NCI-H526 (cell line): ENCODE data around the gene VIPR1.

ENCODE experiments used
- DNase-seq, 2 experiments: peaks; one replicate each; lab custom pipeline; 2025; lab: John Stamatoyannopoulos, UW

VIPR1 gene

DNA sequence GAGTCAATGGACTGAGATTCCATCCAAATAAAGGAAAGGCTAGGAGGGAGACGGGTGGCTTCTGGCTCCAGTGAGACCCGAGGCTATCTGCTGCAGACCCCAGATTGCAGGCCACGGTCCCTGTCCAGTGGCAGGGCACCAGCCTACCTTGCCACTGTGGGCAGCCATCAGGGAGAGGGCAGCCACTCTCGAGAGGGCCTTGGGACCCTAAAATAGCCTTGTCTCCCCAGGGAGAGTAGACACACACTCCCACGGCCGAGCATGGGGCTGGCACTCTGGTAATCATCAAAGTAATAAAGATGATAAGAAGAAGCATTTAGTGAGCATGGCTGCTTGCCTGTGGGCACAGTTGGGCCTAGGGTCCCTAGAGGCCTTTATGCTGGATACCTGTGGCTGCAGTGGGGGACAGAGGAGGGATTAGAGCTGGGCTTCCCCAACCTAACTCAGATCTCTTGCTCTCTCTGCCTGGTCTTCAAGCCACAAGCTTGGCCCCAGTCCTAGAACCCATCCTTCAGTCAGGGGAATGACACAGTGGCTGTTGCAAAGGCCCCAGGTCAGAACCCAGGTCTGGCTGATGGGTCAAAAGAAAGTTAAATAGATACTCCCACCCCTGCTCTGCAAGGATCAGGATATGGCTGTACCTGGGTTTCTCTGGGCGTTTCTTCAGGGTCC lies 9.2 kb upstream of the VIPR1 start:
- no peak for DNase-seq

DNA sequence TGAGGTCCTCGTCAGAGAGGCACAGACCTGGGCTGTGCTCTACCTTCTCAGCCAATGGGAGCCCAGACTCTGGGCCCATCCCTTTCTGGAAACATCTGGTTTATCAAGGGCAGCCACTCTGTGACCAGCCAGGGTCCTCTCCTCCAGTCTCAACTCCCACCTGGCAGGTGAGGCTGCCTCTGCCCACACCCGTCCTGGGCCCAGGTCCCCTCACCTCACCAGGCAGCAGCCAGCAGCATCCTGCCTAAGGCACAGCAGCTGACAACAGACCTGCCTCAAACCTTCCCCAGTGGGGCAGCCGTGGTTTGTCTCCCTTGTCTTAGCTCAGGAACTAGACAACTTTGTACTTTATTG lies 8.7 kb upstream of the VIPR1 start:
- DNase-seq, result no peak

DNA sequence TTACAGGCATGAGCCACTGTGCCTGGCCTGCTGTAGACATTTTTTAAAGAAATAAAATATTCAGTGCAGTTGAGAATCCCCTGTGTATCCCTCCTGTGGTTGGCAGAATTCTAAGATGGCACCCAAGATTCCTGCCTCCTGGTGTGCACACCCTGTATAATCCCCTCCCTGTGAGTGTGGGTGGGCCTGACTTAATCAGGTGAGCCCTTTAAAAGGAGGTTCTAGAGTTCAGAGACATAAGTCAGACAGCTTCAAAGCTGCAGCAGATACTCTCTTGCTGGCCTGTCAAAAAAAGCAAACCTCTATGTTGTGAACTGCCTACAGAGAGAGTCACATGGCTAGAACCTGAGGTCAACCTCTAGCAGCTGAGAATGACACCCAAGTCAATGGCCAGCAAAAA lies 7.0 kb upstream of the VIPR1 start:
- DNase-seq, result no peak

DNA sequence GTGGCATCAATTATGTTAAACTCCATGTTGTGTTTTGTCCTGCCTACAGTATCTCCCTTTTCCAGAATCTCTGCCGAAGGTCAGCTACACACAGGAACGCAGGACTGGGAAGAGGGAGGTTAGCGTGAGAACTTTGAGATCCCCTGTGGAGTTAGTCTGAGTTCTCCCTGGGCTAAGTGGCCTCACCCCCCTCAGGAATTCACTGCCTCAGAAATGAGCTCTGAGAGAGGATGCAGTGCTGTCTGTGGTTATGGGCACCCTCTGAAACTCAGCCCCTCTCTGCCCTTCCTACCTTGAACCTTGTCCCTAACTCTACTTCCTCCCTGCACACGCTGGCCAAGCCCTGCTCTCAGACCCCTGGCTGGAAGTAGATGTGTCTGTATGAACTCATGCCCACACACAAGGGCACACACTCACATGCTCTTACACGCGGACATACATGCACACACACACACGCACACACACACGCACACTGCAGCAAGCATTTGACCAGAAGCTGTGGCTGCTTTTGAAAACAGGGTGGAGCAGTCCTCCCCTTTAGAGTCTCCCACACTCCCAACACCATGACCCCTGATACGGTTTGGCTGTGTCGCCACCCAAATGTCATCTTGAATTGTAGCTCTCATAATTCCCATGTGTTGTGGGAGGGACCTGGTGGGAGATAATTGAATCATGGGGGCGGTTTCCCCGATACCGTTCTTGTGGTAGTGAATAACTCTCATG lies 5.3 kb upstream of the VIPR1 start:
- no peak for DNase-seq

DNA sequence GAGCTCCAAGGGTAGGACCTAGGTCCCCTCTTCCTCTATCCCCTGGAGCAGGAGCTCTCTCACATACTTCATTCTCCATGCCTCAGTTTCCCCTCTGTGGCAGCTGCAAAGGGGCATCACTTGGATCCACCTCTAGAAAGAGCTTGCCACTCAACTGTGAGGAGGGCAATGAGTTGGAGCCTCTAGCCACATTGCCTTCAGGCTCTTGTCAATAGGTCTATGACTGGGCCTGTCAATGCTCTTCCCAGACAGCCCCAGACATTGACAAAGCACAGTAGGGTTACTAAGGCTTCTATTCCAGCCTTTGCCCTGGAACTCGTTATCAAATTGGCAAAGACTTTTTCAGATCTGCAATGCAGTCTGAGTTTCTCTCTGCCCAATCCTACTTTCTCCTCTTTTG lies 4.4 kb upstream of the VIPR1 start:
- no peak for DNase-seq

DNA sequence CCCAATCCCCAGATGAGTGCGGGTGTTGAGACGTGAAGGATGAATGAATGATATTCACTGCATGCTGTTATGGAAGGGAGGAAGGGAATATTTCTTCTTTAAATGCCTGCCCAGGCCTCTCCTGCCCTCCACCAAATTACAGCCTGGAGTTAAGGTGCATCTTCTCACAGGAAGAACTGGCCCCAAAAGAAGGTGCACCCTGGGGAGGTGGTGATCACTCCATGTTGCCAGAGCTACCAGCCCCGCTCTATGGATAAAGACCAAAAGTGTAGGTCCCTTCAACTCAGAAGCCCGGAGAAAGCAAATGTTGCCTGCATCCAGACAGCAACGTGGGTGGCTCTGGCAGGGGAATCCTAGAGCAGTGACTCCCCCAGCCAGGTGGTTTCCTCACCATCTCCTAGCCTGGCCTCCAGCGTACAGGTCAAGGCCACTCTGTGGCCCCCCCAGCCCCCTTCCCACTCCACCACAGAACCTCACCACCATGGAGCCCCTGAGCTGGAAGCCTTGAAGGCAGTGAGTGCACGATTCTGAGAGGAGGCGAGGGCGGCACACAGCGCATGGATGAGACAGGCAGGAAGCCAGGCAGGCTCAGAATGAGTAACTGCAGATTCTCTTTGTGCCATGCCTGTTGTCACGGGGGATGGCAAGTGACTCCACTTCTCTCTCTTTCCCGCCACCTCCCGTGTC lies 3.5 kb upstream of the VIPR1 start:
- DNase-seq, result no peak

DNA sequence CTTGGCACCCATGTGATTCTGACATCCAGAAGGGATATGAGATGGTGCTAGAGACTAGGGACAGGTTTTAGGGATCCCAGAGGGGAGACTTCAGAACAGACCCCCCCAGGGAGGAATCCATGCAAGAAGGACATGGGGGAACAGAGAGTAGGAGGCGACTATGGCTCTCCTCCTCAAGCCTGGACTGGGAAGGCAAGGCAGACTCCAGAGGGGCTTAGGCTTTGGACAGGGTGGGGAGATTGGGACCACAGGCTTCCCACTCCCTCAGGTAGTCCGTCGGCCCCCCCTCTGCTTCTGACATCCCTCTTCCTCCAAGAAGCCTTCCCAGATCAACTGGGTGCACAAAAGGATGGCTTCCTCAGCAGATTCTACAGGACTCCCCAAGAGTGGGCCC lies 3.0 kb upstream of the VIPR1 start:
- no peak for DNase-seq

DNA sequence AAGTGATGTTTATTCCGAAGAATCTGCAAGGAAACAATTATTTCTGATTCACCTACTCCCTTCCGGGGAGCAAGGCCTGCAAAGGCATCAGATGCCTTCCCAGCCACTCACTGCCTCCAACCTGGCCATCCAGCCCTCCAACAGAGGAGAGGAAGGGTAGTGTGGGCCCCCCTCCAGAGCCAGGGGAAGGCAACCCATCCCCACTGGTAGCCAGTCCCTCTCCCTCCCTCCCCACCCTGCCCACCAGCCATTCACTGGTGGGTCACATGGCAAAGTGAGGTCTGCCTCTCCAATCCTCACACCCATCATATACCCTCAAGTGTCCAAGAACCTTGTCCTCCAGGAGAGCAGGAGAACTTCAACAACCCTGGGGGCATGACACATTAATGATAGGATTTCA lies 2.4 kb upstream of the VIPR1 start:
- no peak for DNase-seq

DNA sequence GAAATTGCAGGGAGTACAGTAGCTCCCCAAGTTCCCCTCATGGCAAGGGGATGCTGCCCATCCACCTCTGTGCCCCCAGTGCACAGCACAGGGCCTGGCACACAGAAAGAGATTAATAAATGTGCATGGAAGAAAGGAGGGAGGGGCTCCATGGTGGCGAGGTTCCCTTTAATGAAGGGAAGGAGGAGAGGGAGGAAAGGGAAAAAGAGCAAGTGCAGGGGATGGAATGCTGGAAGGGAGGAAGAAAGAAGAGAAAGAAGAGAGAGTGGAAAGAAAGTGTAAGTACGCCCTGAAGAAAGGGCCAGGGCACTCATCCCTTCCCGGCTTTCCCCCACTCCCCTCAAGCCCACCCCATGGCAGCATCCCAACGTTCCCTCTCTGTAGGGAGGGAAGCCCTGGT lies 1.5 kb upstream of the VIPR1 start:
- DNase-seq, result no peak

DNA sequence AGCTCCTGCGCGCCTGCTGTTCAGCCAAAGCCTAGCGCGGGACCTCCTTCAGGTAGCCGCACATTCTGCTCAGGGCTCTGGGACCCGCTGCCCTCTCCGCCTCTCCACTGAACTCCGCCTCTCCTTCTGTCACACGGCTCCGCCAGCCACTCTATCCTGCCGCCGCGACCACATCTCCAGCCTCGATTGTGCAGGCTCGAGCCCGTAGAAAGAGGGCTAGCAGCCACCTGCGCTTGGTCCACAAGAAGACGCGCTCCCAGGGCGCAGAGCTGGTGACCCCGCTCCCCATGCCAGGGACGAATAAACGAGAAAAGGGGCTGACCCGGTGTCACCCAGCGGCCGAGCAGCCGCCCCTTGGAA lies 1.1 kb upstream of the VIPR1 start:
- DNase-seq, result peak in 1 of 2 experiments; percentile 30

DNA sequence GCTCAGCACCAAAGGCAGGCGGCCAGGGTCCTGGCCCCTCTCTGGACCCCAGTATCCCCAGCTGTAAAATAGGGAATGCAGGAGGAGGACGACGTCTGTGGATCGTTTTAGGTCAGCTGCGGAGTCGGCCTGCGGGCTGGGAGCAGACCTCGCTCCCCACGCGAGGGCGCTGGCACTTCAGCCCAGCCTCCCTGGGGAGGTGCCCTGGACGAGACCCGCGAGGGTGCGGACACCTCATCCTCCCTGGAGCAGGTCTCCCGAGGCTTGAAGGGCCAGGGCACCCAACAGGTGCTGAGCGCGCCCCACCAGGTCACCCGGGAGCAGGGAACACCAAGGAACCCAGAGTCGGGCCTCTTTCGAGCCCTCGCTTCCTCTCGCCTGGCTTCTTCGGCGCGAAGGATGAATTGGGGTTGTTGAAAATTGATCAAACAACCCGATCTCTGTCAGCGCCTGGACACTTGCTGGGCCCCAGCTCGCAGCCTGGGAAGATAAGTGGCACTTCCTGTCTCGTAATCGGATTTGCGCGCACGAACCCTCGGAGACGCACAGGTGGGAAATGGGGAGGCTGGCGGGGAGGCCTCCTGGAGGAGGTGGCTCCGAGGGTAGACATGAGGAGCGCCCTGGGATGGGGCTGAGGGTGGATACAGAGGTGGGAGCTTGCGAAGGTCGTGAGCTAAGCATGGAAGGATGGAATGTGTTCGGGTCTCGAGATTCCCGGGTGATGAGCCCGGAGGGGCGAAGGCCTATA lies 588 bp upstream of the VIPR1 start:
- DNase-seq, result peak in 1 of 2 experiments; percentile 73

DNA sequence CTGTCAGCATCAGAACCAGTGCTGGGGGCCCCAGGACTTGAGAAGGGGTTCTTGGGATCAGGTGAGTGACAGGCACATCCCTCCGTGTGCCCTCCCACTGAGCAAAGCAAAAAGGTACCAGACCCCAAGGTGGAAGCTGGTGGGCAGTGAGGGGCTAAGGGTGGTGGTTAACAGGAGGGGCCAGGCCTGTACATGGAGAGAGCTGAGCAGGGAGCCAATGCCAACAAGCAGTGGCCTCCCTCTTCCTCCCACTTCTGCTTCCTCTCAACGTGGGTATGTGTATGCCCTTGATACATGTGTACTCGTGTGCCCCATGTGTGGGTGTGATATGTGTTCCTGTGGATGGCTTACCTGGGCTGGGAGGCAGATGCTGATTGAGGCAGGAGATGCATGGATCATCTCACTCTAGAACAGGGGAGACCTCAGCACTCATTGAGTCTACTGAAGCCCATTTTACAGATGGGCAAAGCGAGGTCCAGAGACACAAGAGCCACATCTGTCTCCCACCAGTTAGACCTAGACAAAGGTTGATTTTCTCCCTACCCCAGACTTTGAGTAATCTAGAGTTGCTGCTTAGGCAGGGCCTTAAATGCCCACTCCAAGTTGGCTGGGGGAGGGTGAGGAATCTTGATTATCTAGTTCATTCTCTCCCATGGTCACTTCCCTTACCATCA lies 945 bp downstream of the VIPR1 start:
- DNase-seq, result no peak

DNA sequence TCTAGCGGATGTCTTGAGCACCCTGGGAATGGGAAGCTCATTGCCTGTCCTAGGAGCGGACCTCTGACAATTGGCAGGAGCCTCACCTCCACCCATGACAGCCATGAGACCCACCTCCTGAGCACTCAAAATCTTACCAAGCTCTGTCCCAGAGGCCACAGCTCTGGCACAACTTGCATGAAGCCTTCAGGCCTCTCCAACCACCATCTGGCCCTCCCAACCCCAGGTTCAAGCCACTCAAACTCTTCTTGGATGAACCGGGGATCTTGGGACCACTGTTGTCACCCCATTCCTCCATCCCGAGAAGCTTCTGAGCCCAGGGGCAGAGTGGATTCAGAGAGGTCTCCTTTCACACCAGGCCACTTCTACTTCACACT lies 1.5 kb downstream of the VIPR1 start:
- no peak for DNase-seq

DNA sequence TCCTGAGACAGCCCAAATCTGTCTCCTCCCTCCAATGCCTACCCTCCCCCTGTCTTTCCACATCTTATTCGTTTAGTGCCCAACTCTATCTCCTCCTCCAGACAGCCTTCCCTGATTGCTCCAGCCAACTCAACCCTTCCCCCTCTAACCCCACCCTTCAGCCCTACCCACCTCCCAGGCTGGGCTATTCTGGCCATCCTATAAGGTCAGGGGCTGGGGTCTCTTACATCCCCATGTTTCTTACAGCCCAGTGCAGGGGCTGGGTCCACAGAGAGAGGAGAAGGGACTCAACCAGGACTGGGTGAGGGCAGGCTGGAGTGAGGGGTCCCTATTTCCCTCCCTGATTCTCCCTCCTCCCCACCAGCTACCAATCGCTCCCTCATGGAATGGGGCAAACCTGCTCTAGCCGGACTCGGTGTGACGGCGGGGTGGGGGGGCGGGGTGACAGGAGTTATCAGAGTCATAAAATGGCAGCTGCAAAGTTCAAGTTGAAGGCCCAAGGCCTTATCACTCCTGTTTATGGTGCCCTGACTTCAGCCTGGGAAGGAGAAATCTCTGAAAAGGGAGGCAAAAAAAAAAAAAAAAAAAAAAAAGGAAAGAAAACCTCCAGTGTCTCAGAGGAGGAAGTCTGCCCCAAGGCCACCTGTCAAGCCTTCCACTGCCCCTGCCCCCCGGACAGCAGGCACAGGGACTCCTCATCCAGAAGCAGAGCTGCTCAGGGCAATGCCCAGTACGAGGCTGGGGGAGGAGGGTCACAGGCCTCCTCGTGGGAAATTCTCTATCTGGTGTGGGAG lies 2.1 kb downstream of the VIPR1 start:
- no peak for DNase-seq

DNA sequence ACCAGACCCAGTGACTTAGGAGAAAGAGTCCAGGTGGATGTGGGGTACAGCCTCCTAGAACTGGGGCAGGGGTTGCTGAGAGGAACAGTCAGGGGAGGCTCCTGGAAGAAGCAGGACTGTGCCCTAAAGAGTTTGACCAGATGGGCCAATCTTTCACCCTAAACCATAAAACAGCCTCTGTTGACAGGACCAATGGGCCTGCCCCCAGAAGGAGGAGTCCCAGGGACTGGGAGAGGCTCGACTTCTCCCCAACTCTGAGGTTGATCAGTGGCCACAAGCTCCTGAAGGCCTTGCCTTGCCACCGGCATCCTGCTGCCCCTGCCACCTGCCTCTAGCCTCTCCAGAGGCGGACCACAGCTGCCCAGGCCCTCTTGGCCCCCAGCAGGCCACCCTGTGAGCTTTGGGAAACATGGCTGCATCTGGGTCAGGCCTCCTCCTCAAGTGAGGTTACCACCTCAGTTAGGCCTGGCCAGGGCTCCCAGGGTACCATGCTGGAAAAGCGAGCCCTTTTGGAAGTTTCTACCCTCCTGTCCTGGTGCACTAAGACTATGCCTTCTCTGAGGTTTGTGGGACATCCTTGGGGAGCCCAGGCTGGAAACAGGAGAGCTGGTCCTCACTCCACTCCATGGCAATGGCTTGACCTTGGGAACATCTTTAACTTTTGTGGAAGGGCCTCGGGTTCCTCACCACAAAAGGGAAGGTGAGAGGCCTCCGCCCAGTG lies 2.8 kb downstream of the VIPR1 start:
- DNase-seq, result no peak

DNA sequence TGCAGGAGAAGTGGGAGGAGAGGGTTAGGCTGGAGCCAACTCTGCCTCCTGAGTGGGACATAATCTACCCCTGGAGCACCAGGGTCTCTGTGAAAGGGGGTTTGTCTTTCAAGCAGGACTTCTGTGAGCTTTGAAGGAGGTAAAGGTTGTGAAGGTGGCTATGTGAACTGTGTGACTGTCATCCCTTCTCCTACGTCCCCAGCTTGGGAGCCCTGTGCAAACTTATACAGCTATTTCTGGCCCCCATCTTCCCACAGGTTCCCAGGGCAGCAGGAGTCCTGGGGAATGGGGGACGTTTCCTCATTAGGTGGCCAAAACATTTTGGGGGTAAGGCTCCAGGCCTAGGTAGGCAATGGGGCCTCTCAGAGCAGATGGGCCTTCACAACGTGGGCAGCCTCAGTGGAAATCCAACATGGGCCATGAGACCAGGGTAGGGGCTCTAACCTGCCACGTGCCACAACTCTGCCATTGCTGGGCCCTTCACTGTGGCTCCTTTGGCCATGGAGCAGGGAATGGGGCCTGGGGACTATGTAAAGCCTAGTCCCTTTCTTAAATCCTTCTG lies 3.5 kb downstream of the VIPR1 start:
- DNase-seq, result no peak

DNA sequence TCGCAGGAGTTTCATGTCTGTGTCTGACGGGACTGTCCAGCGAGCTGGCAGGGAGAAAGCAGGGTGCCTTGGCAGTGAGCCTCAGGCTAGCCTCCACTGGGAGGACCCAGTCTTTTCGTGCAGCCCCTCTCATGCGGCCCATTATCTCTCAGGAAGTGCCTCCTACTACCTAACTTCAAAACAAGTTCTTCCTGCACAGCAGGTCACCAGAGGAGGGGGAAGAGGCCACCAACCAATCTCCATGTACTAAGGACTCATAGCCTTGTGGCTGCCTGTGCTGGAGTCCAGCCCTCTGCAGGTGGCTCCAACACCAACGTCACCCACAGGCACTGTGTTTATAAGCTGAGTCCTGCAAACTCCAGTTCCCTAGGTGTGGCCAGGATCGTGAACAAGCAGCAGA lies 4.8 kb downstream of the VIPR1 start:
- DNase-seq, result no peak

DNA sequence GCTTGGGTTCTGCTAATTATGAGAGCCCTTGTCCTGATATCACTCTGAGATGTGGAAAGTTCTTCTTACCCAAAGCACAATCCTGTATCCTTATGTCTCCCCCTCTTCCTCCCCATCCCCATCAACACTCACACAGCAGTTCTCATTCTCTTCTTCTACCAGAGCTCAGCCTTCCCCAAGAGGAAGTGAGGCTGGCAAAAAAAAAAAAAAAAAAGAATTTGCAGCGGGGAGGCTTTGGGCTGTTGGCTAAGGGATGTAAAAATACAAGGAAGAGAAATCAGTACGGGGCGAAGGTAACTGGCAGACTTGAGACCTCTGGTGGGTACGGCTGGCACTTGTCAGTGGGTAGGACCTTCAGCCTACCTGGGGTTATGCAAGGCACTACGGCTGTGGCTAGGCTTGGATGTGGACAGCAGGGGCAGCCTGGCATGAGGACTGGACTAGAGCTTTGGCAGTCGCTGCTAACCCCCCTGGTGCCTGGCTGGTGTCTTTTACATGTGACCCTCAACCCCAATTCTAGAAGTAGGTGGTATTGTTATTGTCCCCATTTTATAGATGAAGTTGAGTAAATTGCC lies 5.4 kb downstream of the VIPR1 start:
- no peak for DNase-seq

DNA sequence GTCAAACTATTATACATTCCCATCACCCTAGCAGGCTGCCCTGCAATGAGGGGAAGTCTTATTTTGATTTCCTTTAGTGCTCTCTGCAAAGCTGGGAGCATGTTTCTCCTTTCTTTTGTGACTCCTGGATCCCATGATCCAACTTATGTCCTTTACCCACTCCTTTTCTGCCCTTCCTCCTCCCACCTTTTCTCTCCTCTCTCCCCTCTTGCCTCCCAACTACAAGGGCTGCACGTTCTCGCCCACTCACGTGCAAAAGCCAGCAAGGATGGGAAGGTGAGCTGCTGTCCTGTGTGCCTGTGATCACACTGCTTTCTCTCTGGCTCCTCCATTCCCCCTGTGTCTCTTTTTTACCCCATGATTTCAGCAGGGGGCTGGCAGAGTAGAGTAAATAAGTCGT lies 6.1 kb downstream of the VIPR1 start:
- DNase-seq, result no peak

DNA sequence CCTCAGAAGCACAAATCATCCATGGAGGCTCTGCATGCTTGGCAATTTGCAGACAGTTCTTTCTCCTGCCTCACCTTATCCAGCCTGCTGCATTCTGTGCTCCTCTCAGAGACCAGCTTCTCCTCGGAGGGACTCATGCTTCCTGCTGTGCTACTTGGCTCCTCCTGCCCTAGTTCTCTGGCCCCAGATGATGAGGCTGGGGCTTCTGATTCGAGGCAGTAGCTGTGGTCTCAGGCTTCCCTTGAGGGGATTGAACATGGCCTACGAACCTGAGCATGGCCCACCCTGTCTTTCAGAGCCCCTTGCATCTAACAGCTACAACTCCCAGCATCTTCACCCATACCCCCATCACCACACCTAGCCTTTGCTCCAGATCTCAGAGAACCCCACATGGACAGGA lies 6.7 kb downstream of the VIPR1 start:
- DNase-seq, result no peak
